MM.1S (cell line): Measurements from ENCODE around the gene ELAVL3.

Experiments used
- EZH2 ChIP-seq: fragments of 300-600 bp; sonication (generic); optimal IDR thresholded peaks from 2 replicates; pipeline ENCODE3; 2017; ENCODE audit warnings: low read depth, mild to moderate bottlenecking, antibody characterized with exemption, low read length, mixed read lengths
- EZH2phosphoT487 ChIP-seq: fragments of 300-600 bp; sonication (generic); IDR thresholded peaks from 2 replicates; pipeline ENCODE4 v1.6.1; 2018; ENCODE audit warnings: antibody characterized with exemption, low read length
- TF ChIP-seq, protein P1 (sequence below): fragments of 300-600 bp; sonication (generic); IDR thresholded peaks from 2 replicates; pipeline ENCODE4 v1.5.1; 2016; ENCODE audit warnings: antibody characterized with exemption, low read length, mixed read lengths

DNA sequence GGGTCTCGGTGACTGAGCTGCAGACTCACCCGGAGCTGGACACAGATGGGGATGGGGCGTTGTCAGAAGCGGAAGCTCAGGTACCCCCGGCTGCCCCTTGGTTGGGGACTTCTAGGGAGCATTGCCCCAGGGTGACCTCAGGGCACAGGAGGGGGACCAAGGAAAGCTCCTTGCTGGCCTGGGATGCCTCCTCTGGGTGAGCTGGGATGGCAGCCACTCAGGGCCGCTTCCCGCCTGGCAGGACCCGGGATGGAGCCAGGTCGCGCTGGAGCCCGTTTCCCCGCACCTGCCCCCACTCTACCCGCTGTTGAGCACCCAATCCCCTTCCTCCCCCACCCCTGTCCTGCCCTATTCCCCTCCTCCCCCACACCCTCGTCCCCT lies 34.6 kb downstream of the ELAVL3 start:
- TF ChIP-seq, protein P1, sequence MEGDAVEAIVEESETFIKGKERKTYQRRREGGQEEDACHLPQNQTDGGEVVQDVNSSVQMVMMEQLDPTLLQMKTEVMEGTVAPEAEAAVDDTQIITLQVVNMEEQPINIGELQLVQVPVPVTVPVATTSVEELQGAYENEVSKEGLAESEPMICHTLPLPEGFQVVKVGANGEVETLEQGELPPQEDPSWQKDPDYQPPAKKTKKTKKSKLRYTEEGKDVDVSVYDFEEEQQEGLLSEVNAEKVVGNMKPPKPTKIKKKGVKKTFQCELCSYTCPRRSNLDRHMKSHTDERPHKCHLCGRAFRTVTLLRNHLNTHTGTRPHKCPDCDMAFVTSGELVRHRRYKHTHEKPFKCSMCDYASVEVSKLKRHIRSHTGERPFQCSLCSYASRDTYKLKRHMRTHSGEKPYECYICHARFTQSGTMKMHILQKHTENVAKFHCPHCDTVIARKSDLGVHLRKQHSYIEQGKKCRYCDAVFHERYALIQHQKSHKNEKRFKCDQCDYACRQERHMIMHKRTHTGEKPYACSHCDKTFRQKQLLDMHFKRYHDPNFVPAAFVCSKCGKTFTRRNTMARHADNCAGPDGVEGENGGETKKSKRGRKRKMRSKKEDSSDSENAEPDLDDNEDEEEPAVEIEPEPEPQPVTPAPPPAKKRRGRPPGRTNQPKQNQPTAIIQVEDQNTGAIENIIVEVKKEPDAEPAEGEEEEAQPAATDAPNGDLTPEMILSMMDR, result no peak
- no peak for TF ChIP-seq EZH2
- no peak for TF ChIP-seq EZH2phosphoT487
